Ovary (tissue), 3 donors: ENCODE measurements around the gene FOCAD.

Experiments
- CTCF ChIP-seq, 3 donors: fragments of 450-650 bp in 2 of 3; fragments of 200-600 bp in 1 of 3; IDR thresholded peaks; one replicate each; pipeline versions ENCODE4 v1.5.1 to v1.8.0; 2016 to 2022; ENCODE audit warnings: antibody characterized with exemption in 3 of 3, mild to moderate bottlenecking in 1 of 3
- EP300 ChIP-seq: sonication (generic); formaldehyde crosslinking; IDR thresholded peaks from one replicate; pipeline ENCODE4 v1.6.1; 2017; ENCODE audit warnings: antibody characterized with exemption
- POLR2A ChIP-seq: fragments of 450-650 bp; IDR thresholded peaks from one replicate; pipeline ENCODE4 v1.6.1; 2017; ENCODE audit warnings: antibody characterized with exemption, mild to moderate bottlenecking, moderate library complexity
- donor health status: DM: no; HTN: no; CAD: no.

DNA sequence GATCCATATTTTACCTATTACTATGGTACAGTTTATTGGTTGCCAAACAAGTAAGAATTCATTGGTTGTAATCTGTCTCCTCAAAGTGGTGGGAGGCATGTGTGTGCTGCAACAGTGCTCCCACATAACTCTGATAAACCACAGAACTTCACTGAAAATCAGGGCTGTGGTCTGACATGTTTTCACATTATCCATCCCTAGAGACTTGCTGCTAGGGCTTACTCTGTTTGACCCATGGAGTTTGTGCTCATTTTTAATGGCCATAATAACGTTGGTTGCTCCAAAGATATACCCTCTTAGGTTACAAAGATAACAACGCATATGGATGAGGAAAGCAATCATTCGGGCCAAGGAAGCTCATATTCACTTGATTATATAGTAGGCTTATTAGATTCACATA lies 310.4 kb downstream of the FOCAD start:
- TF ChIP-seq POLR2A: no peak
- no peak for TF ChIP-seq CTCF (IDR thresholded peaks at IDR 0.05)
- TF ChIP-seq EP300: no peak
